WTC11 (cell line): ENCODE results near the gene DNAJC15. TPM values are rescaled to one million over a fixed set of nuclear protein-coding genes. Genes with fewer than 3 reads are reported as not detected.

Experiments used
- ATAC-seq: fragments of 200-7000 bp; cut with Tn5 transposase; 2 replicates; pipeline ENCODE4 v1.10.0; 2021; ENCODE audit warnings: mild to moderate bottlenecking, moderate library complexity
- CTCF ChIA-PET: fragments of 300-600 bp; sonication (Branson Sonifier 250); formaldehyde crosslinking; loops from one replicate; lab custom pipeline; 2021; ENCODE audit warnings: antibody characterized with exemption; lab: Charles Lee
- POLR2A ChIA-PET: fragments of 350-600 bp; sonication (Branson Sonifier 250); formaldehyde crosslinking; loops from one replicate; lab custom pipeline; 2021; ENCODE audit warnings: antibody characterized with exemption; lab: Charles Lee
- DNase-seq: peaks from one replicate; pipeline ENCODE4 v3.0.0; 2021; ENCODE audit warnings: low spot score
- H3K27ac Mint-ChIP-seq: 2 replicates; pipeline ENCODE4 v1.8.0; 2021; ENCODE audit warnings: mixed read lengths
- H3K27me3 Mint-ChIP-seq: 2 replicates; pipeline ENCODE4 v1.8.0; 2021; ENCODE audit warnings: low read depth, mild to moderate bottlenecking, moderate library complexity, mixed read lengths
- H3K36me3 Mint-ChIP-seq: 2 replicates; pipeline ENCODE4 v1.8.0; 2021; ENCODE audit warnings: mixed read lengths
- H3K4me1 Mint-ChIP-seq: 2 replicates; pipeline ENCODE4 v1.8.0; 2022; ENCODE audit warnings: mixed read lengths
- H3K4me3 Mint-ChIP-seq: 2 replicates; pipeline ENCODE4 v1.8.0; 2021; ENCODE audit warnings: mild to moderate bottlenecking, moderate library complexity, mixed read lengths
- H3K9me3 Mint-ChIP-seq: 2 replicates; pipeline ENCODE4 v1.8.0; 2021; ENCODE audit warnings: mixed read lengths
- ATF1 ChIP-seq: sonication (generic); formaldehyde crosslinking; IDR thresholded peaks from 2 replicates; pipeline ENCODE4 v1.8.1; 2023; ENCODE audit warnings: mild to moderate bottlenecking, moderate library complexity, missing genetic modification reagents
- EMX1 ChIP-seq: fragments of 250-450 bp; sonication (Bioruptor Pico); IDR thresholded peaks from 2 replicates; pipeline ENCODE4 v1.8.0; 2021; ENCODE audit warnings: mild to moderate bottlenecking
- ETV6 ChIP-seq: sonication (generic); formaldehyde crosslinking; IDR thresholded peaks from 2 replicates; pipeline ENCODE4 v1.8.1; 2022; ENCODE audit warnings: mild to moderate bottlenecking, missing genetic modification reagents
- FOXJ3 ChIP-seq: sonication (generic); formaldehyde crosslinking; IDR thresholded peaks from 2 replicates; pipeline ENCODE4 v1.9.0; 2021; ENCODE audit warnings: missing genetic modification reagents, mild to moderate bottlenecking, borderline replicate concordance
- FOXP1 ChIP-seq: sonication (generic); formaldehyde crosslinking; IDR thresholded peaks from 2 replicates; pipeline ENCODE4 v1.8.0; 2022; ENCODE audit warnings: missing genetic modification reagents, mild to moderate bottlenecking, moderate library complexity, borderline replicate concordance
- GRHL2 ChIP-seq: fragments of 250-450 bp; sonication (Bioruptor Pico); IDR thresholded peaks from 2 replicates; pipeline ENCODE4 v1.8.0; 2022; ENCODE audit warnings: mild to moderate bottlenecking, moderate library complexity; ENCODE audit not compliant: insufficient replicate concordance, severe bottlenecking
- NFATC4 ChIP-seq: fragments of 250-450 bp; sonication (Bioruptor Pico); IDR thresholded peaks from 2 replicates; pipeline ENCODE4 v1.9.0; 2021; ENCODE audit warnings: mild to moderate bottlenecking
- NFE2L1 ChIP-seq: sonication (generic); formaldehyde crosslinking; IDR thresholded peaks from 2 replicates; pipeline ENCODE4 v1.8.1; 2023; ENCODE audit warnings: missing genetic modification reagents
- NFYB ChIP-seq: sonication (generic); formaldehyde crosslinking; conservative IDR thresholded peaks from 2 replicates; pipeline ENCODE4 v1.8.0; 2022; ENCODE audit warnings: low read depth, missing genetic modification reagents
- SMAD4 ChIP-seq: sonication (generic); formaldehyde crosslinking; IDR thresholded peaks from 2 replicates; pipeline ENCODE4 v1.8.0; 2022; ENCODE audit warnings: mild to moderate bottlenecking, missing genetic modification reagents
- SOX15 ChIP-seq: fragments of 250-450 bp; sonication (Bioruptor Pico); IDR thresholded peaks from 2 replicates; pipeline ENCODE4 v1.9.0; 2021; ENCODE audit warnings: mild to moderate bottlenecking
- ZNF263 ChIP-seq: sonication (generic); formaldehyde crosslinking; IDR thresholded peaks from 2 replicates; pipeline ENCODE4 v1.8.1; 2022; ENCODE audit warnings: low read depth, mild to moderate bottlenecking, moderate library complexity, missing genetic modification reagents
- total RNA-seq: library from RNA; stranded (reverse); gene quantifications from 3 replicates; pipeline ENCODE4 v1.2.3, GENCODE V29; 2021
- TF ChIP-seq, protein P1 (sequence below): sonication (generic); formaldehyde crosslinking; IDR thresholded peaks from 2 replicates; pipeline ENCODE4 v1.8.1; 2022; ENCODE audit warnings: mild to moderate bottlenecking, missing genetic modification reagents, moderate library complexity, borderline replicate concordance
- TF ChIP-seq, protein P2 (sequence below): sonication (generic); formaldehyde crosslinking; IDR thresholded peaks from 2 replicates; pipeline ENCODE4 v1.8.0; 2022; ENCODE audit warnings: mild to moderate bottlenecking, missing genetic modification reagents
- TF ChIP-seq, protein P3 (sequence below): sonication (generic); formaldehyde crosslinking; IDR thresholded peaks from 2 replicates; pipeline ENCODE4 v1.8.1; 2022; ENCODE audit warnings: low read depth, mild to moderate bottlenecking, moderate library complexity, missing genetic modification reagents, borderline replicate concordance
- TF ChIP-seq, protein P4 (sequence below): fragments of 250-450 bp; sonication (Bioruptor Pico); IDR thresholded peaks from 2 replicates; pipeline ENCODE4 v2.1.2; 2022; ENCODE audit warnings: mild to moderate bottlenecking, moderate library complexity
- TF ChIP-seq, protein P5 (sequence below): sonication (generic); formaldehyde crosslinking; IDR thresholded peaks from 2 replicates; pipeline ENCODE4 v1.8.1; 2022; ENCODE audit warnings: missing genetic modification reagents, borderline replicate concordance
- TF ChIP-seq, protein P6 (sequence below): sonication (generic); formaldehyde crosslinking; IDR thresholded peaks from 2 replicates; pipeline ENCODE4 v1.8.1; 2023; ENCODE audit warnings: mild to moderate bottlenecking, missing genetic modification reagents, moderate library complexity
- TF ChIP-seq, protein P7 (sequence below): fragments of 250-450 bp; sonication (Bioruptor Pico); IDR thresholded peaks from 2 replicates; pipeline ENCODE4 v1.8.0; 2021; ENCODE audit warnings: mild to moderate bottlenecking

Gene DNAJC15
- total RNA-seq, 1 experiment from 2014 or later: 12.2 TPM

DNA sequence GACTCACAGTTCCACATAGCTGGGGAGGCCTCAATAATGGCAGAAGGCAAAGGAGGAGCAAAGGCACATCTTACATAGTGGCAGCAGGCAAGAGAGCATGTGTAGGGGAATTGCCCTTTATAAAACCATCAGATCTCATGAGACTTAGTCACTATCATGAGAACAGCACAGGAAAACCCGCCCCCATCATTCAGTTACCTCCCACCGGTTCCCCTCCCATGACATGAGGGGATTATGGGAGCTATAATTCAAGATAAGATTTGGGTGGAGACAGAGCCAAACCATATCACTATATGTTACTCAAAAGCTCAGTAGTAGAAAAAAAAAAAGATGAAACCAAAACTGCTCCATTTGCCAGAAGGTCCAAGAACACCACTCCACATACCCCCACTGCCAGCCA, 58.5 kb downstream of the DNAJC15 start:
- no peak for DNase-seq
- POLR2A ChIA-PET: no interaction called here
- Mint-ChIP-seq H3K4me3 (no peak overlapping the region), H3K4me1 (peaks cover 18% of the 10 kb centered on the region), H3K27me3 (no peaks in the 10 kb centered on the region)
- no peak for ATAC-seq
- TF ChIP-seq NFE2L1: no peak
- no peak for TF ChIP-seq NFATC4 (CRISPR knock-in tag)
- TF ChIP-seq, protein P1, sequence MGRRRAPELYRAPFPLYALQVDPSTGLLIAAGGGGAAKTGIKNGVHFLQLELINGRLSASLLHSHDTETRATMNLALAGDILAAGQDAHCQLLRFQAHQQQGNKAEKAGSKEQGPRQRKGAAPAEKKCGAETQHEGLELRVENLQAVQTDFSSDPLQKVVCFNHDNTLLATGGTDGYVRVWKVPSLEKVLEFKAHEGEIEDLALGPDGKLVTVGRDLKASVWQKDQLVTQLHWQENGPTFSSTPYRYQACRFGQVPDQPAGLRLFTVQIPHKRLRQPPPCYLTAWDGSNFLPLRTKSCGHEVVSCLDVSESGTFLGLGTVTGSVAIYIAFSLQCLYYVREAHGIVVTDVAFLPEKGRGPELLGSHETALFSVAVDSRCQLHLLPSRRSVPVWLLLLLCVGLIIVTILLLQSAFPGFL (CRISPR knock-in tag): no peak
- TF ChIP-seq GRHL2 (CRISPR knock-in tag): no peak
- TF ChIP-seq, protein P2, sequence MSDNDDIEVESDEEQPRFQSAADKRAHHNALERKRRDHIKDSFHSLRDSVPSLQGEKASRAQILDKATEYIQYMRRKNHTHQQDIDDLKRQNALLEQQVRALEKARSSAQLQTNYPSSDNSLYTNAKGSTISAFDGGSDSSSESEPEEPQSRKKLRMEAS (CRISPR knock-in tag): no peak
- no peak for TF ChIP-seq SMAD4 (CRISPR knock-in tag)
- no peak for TF ChIP-seq ZNF263 (CRISPR knock-in tag)
- TF ChIP-seq EMX1 (CRISPR knock-in tag): no peak
- TF ChIP-seq SOX15 (CRISPR knock-in tag): no peak
- TF ChIP-seq, protein P3, sequence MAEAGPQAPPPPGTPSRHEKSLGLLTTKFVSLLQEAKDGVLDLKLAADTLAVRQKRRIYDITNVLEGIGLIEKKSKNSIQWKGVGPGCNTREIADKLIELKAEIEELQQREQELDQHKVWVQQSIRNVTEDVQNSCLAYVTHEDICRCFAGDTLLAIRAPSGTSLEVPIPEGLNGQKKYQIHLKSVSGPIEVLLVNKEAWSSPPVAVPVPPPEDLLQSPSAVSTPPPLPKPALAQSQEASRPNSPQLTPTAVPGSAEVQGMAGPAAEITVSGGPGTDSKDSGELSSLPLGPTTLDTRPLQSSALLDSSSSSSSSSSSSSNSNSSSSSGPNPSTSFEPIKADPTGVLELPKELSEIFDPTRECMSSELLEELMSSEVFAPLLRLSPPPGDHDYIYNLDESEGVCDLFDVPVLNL (CRISPR knock-in tag): no peak
- TF ChIP-seq ETV6: no peak
- TF ChIP-seq FOXP1 (CRISPR knock-in tag): no peak
- TF ChIP-seq, protein P4, sequence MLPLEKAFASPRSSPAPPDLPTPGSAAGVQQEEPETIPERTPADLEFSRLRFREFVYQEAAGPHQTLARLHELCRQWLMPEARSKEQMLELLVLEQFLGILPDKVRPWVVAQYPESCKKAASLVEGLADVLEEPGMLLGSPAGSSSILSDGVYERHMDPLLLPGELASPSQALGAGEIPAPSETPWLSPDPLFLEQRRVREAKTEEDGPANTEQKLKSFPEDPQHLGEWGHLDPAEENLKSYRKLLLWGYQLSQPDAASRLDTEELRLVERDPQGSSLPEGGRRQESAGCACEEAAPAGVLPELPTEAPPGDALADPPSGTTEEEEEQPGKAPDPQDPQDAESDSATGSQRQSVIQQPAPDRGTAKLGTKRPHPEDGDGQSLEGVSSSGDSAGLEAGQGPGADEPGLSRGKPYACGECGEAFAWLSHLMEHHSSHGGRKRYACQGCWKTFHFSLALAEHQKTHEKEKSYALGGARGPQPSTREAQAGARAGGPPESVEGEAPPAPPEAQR (CRISPR knock-in tag): no peak
- TF ChIP-seq, all 79 proteins: peak for 0
- Mint-ChIP-seq H3K36me3 (peaks cover 15% of the 10 kb centered on the region), H3K9me3 (peaks cover 7% of the 10 kb centered on the region), H3K27ac (no peak overlapping the region)
- CTCF ChIA-PET: no interaction called here

DNA sequence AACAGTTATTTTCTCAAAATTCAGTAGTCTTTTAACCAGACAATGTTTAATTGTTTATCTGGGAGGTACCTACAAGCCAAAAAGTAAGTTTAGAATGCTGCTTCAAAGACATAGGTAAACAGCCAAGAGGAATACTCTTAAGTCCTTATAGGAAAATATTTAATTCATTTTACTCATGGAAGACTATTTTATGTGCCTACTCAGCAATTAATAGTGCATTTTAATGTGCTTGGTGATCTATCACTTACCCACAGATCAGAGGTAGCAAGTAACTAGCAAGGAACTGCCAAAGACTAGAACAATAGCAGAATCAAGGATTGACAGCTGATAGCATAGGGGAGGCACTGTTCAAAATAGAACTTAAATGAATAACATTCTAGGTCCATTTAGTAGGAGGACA, 60.4 kb downstream of the DNAJC15 start:
- POLR2A ChIA-PET: no interaction called here
- Mint-ChIP-seq H3K36me3 (peaks cover 16% of the 10 kb centered on the region), H3K27me3 (no peaks in the 10 kb centered on the region), H3K27ac (no peak overlapping the region), H3K4me1 (peaks cover 10% of the 10 kb centered on the region; the same call in 1 of the 2 replicates), H3K4me3 (no peak overlapping the region), H3K9me3 (peaks cover 8% of the 10 kb centered on the region)
- CTCF ChIA-PET: interaction anchor here (0.8 to 1.0 kb wide), 3 partner anchors 32 to 114 kb away, joined by 3 to 4 read pairs (median 4); no protein-coding TSS in a partner anchor
- no peak for DNase-seq
- no peak for ATAC-seq
- TF ChIP-seq NFYB (CRISPR knock-in tag) (no peak), FOXJ3 (CRISPR knock-in tag) (no peak), SOX15 (CRISPR knock-in tag) (no peak), ATF1 (CRISPR knock-in tag) (no peak)
- TF ChIP-seq, protein P5, sequence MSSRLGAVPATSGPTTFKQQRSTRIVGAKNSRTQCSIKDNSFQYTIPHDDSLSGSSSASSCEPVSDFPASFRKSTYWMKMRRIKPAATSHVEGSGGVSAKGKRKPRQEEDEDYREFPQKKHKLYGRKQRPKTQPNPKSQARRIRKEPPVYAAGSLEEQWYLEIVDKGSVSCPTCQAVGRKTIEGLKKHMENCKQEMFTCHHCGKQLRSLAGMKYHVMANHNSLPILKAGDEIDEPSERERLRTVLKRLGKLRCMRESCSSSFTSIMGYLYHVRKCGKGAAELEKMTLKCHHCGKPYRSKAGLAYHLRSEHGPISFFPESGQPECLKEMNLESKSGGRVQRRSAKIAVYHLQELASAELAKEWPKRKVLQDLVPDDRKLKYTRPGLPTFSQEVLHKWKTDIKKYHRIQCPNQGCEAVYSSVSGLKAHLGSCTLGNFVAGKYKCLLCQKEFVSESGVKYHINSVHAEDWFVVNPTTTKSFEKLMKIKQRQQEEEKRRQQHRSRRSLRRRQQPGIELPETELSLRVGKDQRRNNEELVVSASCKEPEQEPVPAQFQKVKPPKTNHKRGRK (CRISPR knock-in tag): no peak
- TF ChIP-seq, protein P6, sequence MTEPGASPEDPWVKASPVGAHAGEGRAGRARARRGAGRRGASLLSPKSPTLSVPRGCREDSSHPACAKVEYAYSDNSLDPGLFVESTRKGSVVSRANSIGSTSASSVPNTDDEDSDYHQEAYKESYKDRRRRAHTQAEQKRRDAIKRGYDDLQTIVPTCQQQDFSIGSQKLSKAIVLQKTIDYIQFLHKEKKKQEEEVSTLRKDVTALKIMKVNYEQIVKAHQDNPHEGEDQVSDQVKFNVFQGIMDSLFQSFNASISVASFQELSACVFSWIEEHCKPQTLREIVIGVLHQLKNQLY: no peak
- TF ChIP-seq, protein P7, sequence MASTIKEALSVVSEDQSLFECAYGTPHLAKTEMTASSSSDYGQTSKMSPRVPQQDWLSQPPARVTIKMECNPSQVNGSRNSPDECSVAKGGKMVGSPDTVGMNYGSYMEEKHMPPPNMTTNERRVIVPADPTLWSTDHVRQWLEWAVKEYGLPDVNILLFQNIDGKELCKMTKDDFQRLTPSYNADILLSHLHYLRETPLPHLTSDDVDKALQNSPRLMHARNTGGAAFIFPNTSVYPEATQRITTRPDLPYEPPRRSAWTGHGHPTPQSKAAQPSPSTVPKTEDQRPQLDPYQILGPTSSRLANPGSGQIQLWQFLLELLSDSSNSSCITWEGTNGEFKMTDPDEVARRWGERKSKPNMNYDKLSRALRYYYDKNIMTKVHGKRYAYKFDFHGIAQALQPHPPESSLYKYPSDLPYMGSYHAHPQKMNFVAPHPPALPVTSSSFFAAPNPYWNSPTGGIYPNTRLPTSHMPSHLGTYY (CRISPR knock-in tag): no peak
